SW480 (cell line): ENCODE data around the gene BRSK2.

Experiments
- DNase-seq: peaks from one replicate; pipeline ENCODE4 v3.0.0-alpha.2; 2016; ENCODE audit warnings: low spot score

Gene BRSK2

DNA sequence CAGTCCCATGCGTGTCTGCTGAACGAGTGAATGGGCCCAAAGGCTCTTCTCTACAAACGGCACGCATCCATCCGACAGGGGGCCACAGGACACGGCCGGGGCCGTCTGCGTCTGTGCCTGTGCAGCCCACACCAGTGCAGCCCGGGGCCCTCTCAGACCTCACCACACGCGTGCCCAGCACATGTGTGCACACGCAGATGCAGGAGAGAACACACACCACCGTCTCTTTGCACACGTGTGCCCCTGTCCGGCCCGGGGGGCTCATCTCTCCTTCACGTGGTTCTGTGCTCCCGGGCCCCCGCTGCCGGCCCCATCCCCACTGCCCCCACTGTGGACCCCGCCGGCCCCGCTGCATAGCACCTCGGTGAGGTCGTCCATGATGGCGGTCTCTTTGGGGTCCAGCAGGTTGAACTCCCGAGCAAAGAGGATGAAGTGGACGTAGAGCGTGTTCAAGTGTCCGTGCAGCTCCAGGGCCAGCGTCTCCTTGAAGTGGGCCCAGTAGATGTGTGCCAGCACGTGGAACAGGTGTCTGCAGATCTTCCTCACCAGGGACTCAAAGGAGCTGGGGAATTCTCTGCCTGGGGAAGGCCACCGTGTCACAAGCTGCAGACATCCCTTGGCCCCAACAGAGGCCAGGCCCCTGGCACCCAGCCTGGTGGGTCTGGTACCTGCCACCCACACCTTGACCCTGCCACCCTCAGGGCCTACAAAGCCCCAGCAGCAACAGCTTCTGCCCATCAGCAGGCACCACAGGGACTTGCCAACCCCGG lies 80.4 kb downstream of the BRSK2 start:
- no peak for DNase-seq

- no peak for DNase-seq
Observed at GRCh38 chr11:1470681-1471611, 81.2 kb downstream of the BRSK2 start.

DNA sequence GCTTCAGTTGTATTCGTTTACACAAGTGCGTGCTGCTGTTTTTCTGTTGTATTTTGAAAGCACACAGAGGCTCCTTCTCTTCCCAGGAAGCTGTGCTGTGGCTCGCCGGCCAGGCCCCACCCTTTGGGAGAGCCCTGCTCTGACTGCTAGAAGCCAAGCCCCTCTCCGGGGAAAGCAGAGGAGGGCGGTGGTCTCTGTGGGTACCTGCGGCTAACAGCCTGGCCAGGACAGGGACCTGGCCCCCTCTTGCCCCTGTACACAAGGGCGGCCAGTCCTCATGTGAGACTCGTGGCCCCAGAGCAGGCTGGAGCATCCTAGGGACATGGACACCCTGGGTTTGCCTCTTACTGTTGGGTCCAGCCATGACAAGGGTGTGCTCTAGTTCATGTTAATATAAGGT lies 82.0 kb downstream of the BRSK2 start:
- DNase-seq = no peak

DNA sequence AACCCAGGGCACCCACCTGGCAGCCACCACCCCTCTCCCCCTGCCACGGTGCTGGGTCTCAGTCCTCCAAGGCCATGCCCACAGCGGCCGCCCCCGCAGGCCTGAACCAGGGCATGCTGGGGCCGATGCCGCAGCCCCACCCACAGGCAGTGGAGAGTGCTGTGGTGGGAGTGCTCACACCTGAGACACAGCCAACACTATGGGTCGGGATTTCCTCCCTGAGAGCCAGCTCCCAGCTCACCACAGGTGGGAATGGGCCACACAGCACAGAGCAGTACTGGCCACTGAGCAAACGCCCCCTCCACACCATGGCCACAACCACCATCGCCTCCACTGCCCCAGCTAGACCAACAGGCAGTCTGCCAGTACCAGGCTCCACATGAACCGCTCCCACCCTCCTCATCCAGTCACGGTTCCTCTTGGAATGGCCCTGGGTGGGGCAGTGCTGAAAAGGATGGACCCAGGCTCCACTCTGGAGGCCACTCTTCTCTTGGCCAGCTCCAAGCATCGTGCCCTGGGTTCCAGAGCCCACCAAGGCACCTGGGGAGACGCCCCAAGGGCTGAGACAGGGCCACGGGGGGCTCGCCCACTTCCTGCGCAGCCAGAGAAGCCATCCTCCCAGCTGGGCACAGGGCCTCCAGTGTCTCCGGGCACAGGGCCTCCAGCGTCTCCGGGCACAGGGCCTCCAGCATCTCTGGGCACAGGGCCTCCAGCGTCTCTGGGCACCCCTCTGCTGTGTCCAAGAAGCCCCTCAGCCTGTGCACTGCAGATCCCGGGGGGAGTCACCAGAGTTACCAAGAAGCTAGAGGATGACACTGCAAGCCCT lies 82.7 kb downstream of the BRSK2 start:
- no peak for DNase-seq

GRCh38 chr11:1473011-1473628 lies 83.4 kb downstream of the BRSK2 start:
- no peak for DNase-seq

DNA sequence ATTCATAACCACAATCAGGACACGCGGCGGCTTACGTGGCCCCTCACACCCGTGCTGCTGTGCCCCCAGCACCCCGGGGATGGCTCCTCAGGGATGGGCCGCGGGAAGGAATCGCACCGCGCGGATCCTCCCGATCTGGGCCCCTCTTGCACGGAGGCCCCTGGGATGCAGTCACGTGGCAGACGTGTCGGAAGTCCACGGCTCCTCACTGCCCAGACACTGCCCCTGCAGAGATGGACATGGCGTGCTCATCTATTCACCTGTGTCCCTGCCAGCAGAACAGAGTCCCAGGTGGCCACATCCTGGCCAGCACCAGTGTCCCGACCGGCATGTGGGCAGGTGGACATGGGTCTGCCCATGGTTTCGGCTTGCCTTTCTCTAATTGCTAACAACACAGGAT lies 84.1 kb downstream of the BRSK2 start:
- no peak for DNase-seq

DNA sequence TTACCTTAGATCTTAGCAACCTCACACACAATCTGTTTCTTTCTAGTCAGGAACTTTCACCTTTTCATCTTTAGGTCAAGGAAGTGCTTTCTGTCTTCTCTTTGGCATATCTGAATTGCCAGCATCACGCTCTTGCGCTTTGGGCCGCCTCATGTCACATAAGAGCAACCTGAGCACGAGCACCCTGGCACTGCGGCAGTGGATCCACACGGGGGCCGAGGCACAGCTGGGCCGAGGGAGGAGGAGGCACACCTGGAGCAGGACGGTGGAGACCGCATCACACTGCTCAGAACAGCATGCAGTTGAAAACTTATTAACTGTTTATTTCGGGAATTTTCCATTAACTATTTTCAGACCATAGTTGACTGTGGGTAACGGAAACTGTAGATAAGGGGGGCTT lies 86.1 kb downstream of the BRSK2 start:
- no peak for DNase-seq

DNA sequence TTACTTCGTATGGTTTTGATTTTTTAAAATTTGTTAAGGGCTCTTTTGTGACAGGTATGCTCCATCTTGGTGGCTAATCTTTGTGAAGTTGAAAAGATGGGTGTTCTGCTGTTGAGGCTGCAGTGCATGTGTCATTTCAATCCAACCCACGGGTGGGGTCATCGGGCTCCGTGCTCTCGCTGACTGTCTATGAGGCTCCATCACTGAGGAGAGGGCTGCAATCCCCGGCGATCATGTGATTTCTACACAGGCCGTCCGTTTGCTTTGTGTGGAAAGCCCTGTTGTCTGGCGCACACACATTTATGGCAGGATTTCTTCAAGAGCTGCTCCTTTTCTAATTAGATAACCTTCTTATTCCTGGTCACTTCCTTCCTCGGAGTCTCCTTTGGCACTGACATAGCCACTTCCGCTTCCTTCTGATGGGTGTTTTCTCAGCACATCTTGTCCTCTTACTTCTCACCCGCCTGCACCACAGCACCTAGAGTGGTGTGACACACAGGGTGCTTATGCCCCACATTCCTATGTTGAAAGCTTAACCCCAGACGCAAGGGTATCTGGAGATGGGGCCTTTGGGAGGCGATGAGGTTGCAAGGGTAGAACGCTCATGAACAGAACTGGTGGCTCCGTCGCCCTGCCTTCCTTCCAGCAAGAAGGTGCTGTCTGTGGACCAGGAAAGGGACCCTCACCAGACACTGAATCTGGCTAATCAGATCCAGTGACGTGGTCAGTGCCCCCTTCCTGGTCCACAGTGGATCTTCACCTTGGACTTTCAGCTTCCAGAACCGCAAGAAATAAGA lies 87.4 kb downstream of the BRSK2 start:
- no peak for DNase-seq

DNA sequence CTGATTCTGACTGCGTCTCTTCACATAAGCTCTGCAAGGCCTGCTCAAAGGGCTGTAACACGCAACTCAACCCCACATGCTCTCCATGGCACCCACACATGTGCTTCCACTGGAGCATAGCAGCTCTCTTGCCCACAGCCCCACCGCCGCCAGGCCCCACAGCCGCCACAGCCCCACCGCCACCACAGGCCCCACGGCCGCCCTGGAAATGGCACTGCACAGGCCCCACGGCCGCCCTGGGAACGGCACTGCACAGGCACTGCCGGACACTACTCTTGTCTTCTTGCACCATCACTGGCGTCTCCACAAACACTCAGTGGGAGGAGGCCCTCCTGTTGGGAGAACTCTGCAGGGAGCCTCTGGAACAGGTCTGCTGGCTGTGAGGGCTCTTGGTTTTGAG lies 88.3 kb downstream of the BRSK2 start:
- DNase-seq = no peak

DNA sequence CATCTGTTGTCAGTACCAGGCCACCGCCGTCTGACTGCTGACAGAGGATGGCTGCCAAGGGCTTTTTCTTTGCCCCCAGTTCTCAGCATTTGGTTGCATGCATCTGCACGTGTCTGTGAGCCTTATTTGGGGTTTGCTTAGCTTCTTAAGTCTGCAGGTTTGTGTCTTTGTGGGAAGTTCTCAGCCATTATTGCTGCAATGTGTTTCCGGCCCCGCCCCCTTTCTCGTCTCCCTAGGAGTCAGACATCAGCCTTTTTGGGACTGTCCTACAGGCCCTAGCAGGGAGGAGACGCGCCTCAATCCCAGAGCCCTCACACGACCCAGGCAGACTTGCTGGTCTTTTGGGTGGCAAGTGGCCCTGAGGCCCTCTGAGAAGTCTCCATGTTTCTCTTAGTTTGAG lies 88.8 kb downstream of the BRSK2 start:
- no peak for DNase-seq

- DNase-seq = no peak
Observed at GRCh38 chr11:1479006-1479677, 89.4 kb downstream of the BRSK2 start.

GRCh38 chr11:1479678-1480118 lies 90.0 kb downstream of the BRSK2 start:
- no peak for DNase-seq

GRCh38 chr11:1480191-1480554 lies 90.4 kb downstream of the BRSK2 start:
- no peak for DNase-seq

DNA sequence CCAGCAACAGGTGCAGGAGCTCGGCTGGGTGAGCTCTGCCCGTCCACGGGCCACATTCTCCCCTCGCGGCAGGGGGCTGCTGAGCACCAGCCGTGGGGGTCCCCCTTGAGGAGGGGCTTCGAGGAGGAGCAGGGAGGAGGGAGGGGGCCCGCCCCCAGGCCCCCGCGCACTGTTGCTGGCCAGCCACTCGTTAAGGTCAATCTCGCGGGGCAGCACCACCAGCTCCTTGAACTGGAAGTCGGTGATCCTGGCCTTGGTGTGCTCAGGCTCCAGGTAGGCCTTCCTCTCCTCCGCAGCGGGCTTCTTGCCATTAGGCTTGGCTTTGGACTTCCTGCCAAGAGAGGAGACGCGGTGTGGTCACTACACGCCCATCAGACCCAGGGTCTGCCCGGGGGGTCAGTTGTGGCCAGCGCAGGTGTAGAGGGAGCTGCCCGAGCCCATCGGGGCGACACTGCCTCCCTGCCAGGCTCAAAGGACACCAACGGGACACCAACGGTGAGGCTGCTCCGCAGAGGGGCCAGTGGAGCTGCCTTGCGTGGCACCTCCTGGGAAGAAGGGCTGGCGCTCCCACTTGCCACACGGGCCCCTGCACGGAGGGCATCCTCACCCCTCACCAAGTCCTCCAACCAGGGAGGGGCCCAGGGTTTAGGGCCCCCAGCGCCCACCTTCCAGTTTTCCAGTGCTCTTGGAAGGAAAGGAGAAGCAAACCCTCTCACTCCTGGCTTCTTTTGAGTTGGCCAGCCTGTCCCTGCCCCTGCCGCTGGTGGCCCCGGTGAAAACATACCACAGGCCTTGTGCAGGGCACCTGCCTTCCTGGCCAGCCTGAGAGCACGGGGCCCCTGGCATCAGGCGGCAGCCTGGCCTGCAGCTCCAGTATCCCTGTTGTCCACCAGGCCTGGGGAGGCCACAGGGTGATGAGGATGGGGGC lies 91.1 kb downstream of the BRSK2 start:
- no peak for DNase-seq

- no peak for DNase-seq
Observed at GRCh38 chr11:1481483-1481825, 91.7 kb downstream of the BRSK2 start.

DNA sequence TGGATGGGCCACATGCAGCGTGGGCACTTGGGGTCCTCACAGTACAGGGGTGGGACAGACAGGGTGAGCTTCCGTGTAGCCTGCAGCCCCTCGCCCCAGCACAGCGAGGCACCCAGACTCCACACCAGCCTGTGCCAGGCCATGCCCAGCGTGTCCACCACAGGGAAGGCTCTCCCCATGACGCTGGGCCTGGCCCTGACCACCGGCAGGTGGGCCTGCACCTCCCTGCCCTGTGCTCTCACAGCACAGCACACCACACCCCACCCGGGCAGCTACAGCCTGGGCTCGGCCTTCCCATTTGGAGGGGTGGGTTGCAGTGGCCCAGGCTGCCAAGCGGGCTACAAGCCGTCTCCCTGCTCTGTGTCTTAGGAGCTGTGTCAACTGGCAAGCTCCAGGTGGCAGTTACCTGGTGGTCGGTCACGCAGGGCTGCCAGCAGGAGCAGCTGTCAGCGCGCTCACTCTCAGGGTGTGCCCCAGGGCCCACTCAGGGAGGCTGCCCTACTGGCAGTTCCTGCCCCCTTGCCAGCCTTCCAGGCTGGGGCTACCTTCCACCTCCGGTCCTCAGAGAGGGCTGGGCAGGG lies 92.2 kb downstream of the BRSK2 start:
- no peak for DNase-seq

- DNase-seq = no peak
Observed at GRCh38 chr11:1482581-1483444, 93.1 kb downstream of the BRSK2 start.

- no peak for DNase-seq
Observed at GRCh38 chr11:1483445-1483961, 93.8 kb downstream of the BRSK2 start.
